HepG2 (cell line): ENCODE results near the gene PPP2R5D. TPM values are rescaled to one million over a fixed set of nuclear protein-coding genes. Genes with fewer than 3 reads are reported as not detected.
A peak's percentile ranks its signal among the peaks of the same experiment; 100 is the strongest.

Experiments used
- ATAC-seq: fragments of 200-7000 bp; cut with Tn5 transposase; 3 replicates; pipeline ENCODE4 v1.9.1; 2020; ENCODE audit warnings: mild to moderate bottlenecking, moderate library complexity
- BruUV-seq: library from RNA; stranded (reverse); fragments of 400-500 nt; replicated peaks from 2 replicates; lab custom pipeline; 2021; lab: Mats Ljungman, UMichigan
- CTCF ChIA-PET: fragments of 300-600 bp; formaldehyde crosslinking; extraction: SDS; loops from one replicate; lab custom pipeline; 2021; ENCODE audit warnings: low total read pairs, inconsistent platforms, low intra/inter-chr PET ratio; lab: Yijun Ruan, JAX
- POLR2A ChIA-PET: fragments of 350-600 bp; sonication (Branson Sonifier 250); formaldehyde crosslinking; loops from one replicate; lab custom pipeline; 2020; ENCODE audit warnings: antibody characterized with exemption, inconsistent platforms; lab: Yijun Ruan, JAX
- DNase-seq: peaks from one replicate; pipeline ENCODE4 v3.0.0-alpha.2; 2015; ENCODE audit warnings: low spot score
- FAIRE-seq: peaks from 3 replicates; lab custom pipeline; 2011; peaks lifted over from hg19 to GRCh38; lab: Jason Lieb, UNC
- H2AFZ ChIP-seq: one replicate; pipeline ENCODE4 v1.6.1; 2011; ENCODE audit warnings: low read length, inconsistent platforms
- H3K27ac ChIP-seq: fragments of 300-600 bp; 3 replicates; pipeline ENCODE4 v1.8.0; 2011; ENCODE audit warnings: mixed run types, mild to moderate bottlenecking, mixed read lengths, low read length, inconsistent platforms; ENCODE audit not compliant: insufficient read depth; ENCODE audit errors: extremely low read length
- H3K27me3 ChIP-seq, 2 experiments: fragments of 200-600 bp in 1 of 2; 2 replicates in 1 of 2; 3 replicates in 1 of 2; pipeline versions ENCODE4 v1.6.0 to v1.8.0; 2011; ENCODE audit warnings: low read length in 2 of 2, mild to moderate bottlenecking in 2 of 2, moderate library complexity in 2 of 2, inconsistent platforms in 1 of 2; ENCODE audit not compliant: insufficient read depth in 2 of 2, control insufficient read depth in 1 of 2
- H3K36me3 ChIP-seq, 2 experiments: fragments of 200-600 bp in 1 of 2; replicated peaks in 1 of 2; 2 replicates in 1 of 2; 3 replicates in 1 of 2; pipeline versions ENCODE4 v1.5.1 to v1.8.0; 2011; ENCODE audit warnings: low read length in 2 of 2, inconsistent platforms in 1 of 2; ENCODE audit not compliant: insufficient read depth in 2 of 2, control insufficient read depth in 1 of 2
- H3K4me1 ChIP-seq: 2 replicates; pipeline ENCODE4 v1.5.1; 2012; ENCODE audit warnings: low read length, inconsistent platforms; ENCODE audit not compliant: insufficient read depth
- H3K4me2 ChIP-seq: 2 replicates; pipeline ENCODE4 v1.6.0; 2011; ENCODE audit warnings: low read depth, low read length, inconsistent platforms
- H3K4me3 ChIP-seq, 3 experiments: fragments of 200-600 bp in 1 of 3; sonication (generic), shearing (Covaris generic) in 1 of 3; replicated peaks in 1 of 3; 2 replicates each; pipeline ENCODE4 v1.5.1; 2011 to 2016; ENCODE audit warnings: low read length in 3 of 3, inconsistent platforms in 2 of 3, low read depth in 2 of 3, mild to moderate bottlenecking in 2 of 3, control low read depth in 1 of 3, mixed read lengths in 1 of 3; ENCODE audit not compliant: insufficient read depth in 1 of 3
- H3K79me2 ChIP-seq: one replicate; pipeline ENCODE4 v1.6.1; 2011; ENCODE audit warnings: low read length, inconsistent platforms; ENCODE audit not compliant: insufficient read depth
- H3K9ac ChIP-seq: 2 replicates; pipeline ENCODE4 v1.6.0; 2011; ENCODE audit warnings: mild to moderate bottlenecking, low read depth, low read length, inconsistent platforms; ENCODE audit not compliant: insufficient read depth
- H3K9me3 ChIP-seq: 2 replicates; pipeline ENCODE4 v1.5.1; 2012; ENCODE audit warnings: mild to moderate bottlenecking, low read length
- H4K20me1 ChIP-seq: 2 replicates; pipeline ENCODE4 v1.6.0; 2011; ENCODE audit warnings: inconsistent platforms, mild to moderate bottlenecking, low read length, moderate library complexity; ENCODE audit not compliant: insufficient read depth
- CCDC6 ChIP-seq: sonication (generic); formaldehyde crosslinking; IDR thresholded peaks from 2 replicates; pipeline ENCODE4 v1.8.1; 2022; ENCODE audit warnings: mild to moderate bottlenecking, missing genetic modification reagents, moderate library complexity
- DNMT3B ChIP-seq: conservative IDR thresholded peaks from 2 replicates; pipeline ENCODE4 v1.6.1; 2016; ENCODE audit warnings: missing biosample characterization, control low read depth
- DZIP1 ChIP-seq: sonication (generic); formaldehyde crosslinking; IDR thresholded peaks from 2 replicates; pipeline ENCODE4 v1.5.0; 2020; ENCODE audit warnings: mild to moderate bottlenecking, missing genetic modification reagents
- PRDM10 ChIP-seq: sonication (generic); formaldehyde crosslinking; IDR thresholded peaks from 2 replicates; pipeline ENCODE4 v1.4.0; 2020; ENCODE audit warnings: low read depth, missing genetic modification reagents
- SAP130 ChIP-seq: IDR thresholded peaks from 2 replicates; pipeline ENCODE4 v1.6.1; 2016; ENCODE audit warnings: low read depth
- SSRP1 ChIP-seq: IDR thresholded peaks from 2 replicates; pipeline ENCODE4 v1.6.1; 2016; ENCODE audit warnings: control low read depth
- ZBTB7B ChIP-seq: sonication (generic); formaldehyde crosslinking; IDR thresholded peaks from 2 replicates; pipeline ENCODE4 v1.4.0; 2020; ENCODE audit warnings: missing genetic modification reagents
- ZSCAN12 ChIP-seq: sonication (generic); formaldehyde crosslinking; IDR thresholded peaks from 2 replicates; pipeline ENCODE4 v1.9.0; 2021; ENCODE audit warnings: mild to moderate bottlenecking, missing genetic modification reagents
- WGBS: methylation state at CpG from one replicate; pipeline ENCODE4 v1.1.6; 2017; ENCODE audit warnings: low lambda C conversion rate; 5-methylcytosine and 5-hydroxymethylcytosine counted together
- in situ Hi-C: cut with HindIII; loops from 2 replicates; pipeline ENCODE4 v1.10.0; 2017; ENCODE audit warnings: low pct_unique_long_range_greater_than_20kb; ENCODE audit not compliant: extremely low pct_ligation_motif_present
- intact Hi-C: fragments of 100-400 bp; cut with micrococcal nuclease; formaldehyde crosslinking; loops from one replicate; pipeline ENCODE4 v1.10.0; 2022; ENCODE audit not compliant: unreplicated experiment
- polyA plus RNA-seq, 8 experiments: library from polyadenylated mRNA; depleted of rRNA in 3 of 8; stranded (reverse) in 7 of 8; unstranded in 1 of 8; fragments of >200 nt; fragmentation: Illumina TruSeq in 4 of 8; extraction: Trizol in 4 of 8; gene quantifications; 2 replicates each; pipeline versions ENCODE4 v1.2.1 to v1.2.3, GENCODE V29; 2011 to 2016; ENCODE audit warnings: low read depth in 4 of 8, missing spikeins in 1 of 8, mixed read lengths in 1 of 8; ENCODE audit not compliant: insufficient read depth in 1 of 8
- total RNA-seq, 5 experiments: library from RNA; depleted of rRNA; stranded (reverse); fragments of >200 nt; fragmentation: Illumina TruSeq; extraction: Trizol; gene quantifications; 2 replicates each; pipeline ENCODE4 v1.2.3, GENCODE V29; 2016; ENCODE audit warnings: low read depth in 1 of 5
- TF ChIP-seq, protein P1 (sequence below), 2 experiments: sonication (generic) in 1 of 2; formaldehyde crosslinking in 1 of 2; IDR thresholded peaks; 2 replicates each; pipeline versions ENCODE4 v1.4.0 to v1.6.1; 2018 to 2020; ENCODE audit warnings: missing genetic modification reagents in 2 of 2, borderline replicate concordance in 1 of 2, low read depth in 1 of 2, mild to moderate bottlenecking in 1 of 2, missing biosample characterization in 1 of 2
- TF ChIP-seq, protein P2 (sequence below): sonication (generic); formaldehyde crosslinking; IDR thresholded peaks from 2 replicates; pipeline ENCODE4 v1.8.0; 2023; ENCODE audit warnings: mild to moderate bottlenecking, missing genetic modification reagents
- TF ChIP-seq, protein P3 (sequence below): IDR thresholded peaks from 2 replicates; pipeline ENCODE4 v1.6.1; 2018; ENCODE audit warnings: missing genetic modification reagents, mild to moderate bottlenecking, missing compliant biosample characterization

Gene PPP2R5D
- total and polyA plus RNA-seq, 2 of the 13 experiments (the other 11 are each of a cell fraction or from before 2014, with no cell fraction given), result 53.7 to 60.4 TPM

DNA sequence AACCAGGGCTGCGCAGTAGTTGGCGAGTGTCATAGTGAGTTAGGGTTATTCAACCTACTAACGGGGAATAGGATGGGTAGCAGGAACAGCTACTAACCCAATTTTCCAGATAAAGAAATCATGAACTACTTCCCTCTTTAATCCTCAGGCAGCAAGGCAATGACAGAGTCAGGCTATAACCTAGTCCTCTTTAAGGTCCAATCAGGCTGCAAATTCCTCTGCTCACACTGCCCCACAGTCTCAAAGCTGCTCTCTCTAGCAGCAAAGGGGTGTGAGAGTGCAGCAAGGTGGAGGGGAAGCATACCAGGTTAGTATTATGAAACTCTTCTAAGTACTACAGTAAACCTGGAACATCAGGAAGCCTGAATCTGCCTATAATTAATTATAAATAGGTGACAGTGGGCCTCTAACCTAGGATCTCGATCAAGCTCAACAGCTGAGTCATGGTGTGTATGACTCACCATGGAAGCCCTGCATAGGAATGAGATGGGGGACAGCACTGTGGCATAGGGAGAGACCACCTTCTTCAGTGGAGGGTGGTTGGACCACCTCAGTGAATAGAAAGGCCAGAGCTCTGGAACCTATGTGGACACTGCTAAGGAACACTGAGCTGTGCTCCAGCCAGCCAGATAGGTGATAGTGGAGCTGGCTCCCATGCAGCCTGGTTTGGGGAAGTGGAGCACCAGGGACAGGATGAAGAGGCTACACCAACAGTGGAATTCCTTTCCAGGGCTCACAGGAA is 13.3 kb upstream of the PPP2R5D start:
- DNase-seq, result peak; percentile 32
- Histone ChIP-seq H3K4me1 (peaks cover 39% of the 10 kb centered on the region), H2AFZ (no peak overlapping the region), H3K4me2 (no peak overlapping the region), H3K79me2 (no peaks in the 10 kb centered on the region), H3K27ac (peak overlapping the region; percentile 30), H3K9me3 (no peaks in the 10 kb centered on the region), H3K27me3 (no peaks in the 10 kb centered on the region), H3K9ac (no peak overlapping the region), H3K36me3 (no peaks in the 10 kb centered on the region), H4K20me1 (no peaks in the 10 kb centered on the region), H3K4me3 (no peak overlapping the region)
- WGBS, result 70% methylated on average over 4 of the region's 4 CpGs
- POLR2A ChIA-PET, result interaction anchor here (0.6 to 3.4 kb wide), 10 partner anchors 8 to 89 kb away, joined by 3 to 38 read pairs (median 8); partner anchors contain the start of genes CNPY3, CUL7, KLHDC3 and MEA1
- intact Hi-C loops (loop anchor here (2.0 kb wide), 1 partner anchor 42 kb away; the partner anchor contains the start of gene CNPY3), in situ Hi-C loops (no loop called here)
- ATAC-seq, result peak; percentile 39
- CTCF ChIA-PET, result no interaction called here
- FAIRE-seq, result no peak
- BruUV-seq, result no TSS peak
- TF ChIP-seq, protein P1, sequence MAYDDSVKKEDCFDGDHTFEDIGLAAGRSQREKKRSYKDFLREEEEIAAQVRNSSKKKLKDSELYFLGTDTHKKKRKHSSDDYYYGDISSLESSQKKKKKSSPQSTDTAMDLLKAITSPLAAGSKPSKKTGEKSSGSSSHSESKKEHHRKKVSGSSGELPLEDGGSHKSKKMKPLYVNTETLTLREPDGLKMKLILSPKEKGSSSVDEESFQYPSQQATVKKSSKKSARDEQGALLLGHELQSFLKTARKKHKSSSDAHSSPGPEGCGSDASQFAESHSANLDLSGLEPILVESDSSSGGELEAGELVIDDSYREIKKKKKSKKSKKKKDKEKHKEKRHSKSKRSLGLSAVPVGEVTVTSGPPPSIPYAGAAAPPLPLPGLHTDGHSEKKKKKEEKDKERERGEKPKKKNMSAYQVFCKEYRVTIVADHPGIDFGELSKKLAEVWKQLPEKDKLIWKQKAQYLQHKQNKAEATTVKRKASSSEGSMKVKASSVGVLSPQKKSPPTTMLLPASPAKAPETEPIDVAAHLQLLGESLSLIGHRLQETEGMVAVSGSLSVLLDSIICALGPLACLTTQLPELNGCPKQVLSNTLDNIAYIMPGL (CRISPR knock-in tag; IDR thresholded peaks at IDR 0.05; ENCODE audit: borderline replicate concordance in 1 of 2, low read depth in 1 of 2), result no peak
- 0 out of 2 replicates have a peak, but pooled peaks have one; percentile 67 for TF ChIP-seq DNMT3B (CRISPR knock-in tag)
- TF ChIP-seq DZIP1 (CRISPR knock-in tag), result no peak
- TF ChIP-seq, protein P2, sequence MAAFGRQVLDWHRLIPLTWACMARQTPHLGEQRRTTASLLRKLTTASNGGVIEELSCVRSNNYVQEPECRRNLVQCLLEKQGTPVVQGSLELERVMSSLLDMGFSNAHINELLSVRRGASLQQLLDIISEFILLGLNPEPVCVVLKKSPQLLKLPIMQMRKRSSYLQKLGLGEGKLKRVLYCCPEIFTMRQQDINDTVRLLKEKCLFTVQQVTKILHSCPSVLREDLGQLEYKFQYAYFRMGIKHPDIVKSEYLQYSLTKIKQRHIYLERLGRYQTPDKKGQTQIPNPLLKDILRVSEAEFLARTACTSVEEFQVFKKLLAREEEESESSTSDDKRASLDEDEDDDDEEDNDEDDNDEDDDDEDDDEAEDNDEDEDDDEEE (CRISPR knock-in tag), result 0 out of 2 replicates have a peak, but pooled peaks have one; percentile 36
- TF ChIP-seq, protein P3, sequence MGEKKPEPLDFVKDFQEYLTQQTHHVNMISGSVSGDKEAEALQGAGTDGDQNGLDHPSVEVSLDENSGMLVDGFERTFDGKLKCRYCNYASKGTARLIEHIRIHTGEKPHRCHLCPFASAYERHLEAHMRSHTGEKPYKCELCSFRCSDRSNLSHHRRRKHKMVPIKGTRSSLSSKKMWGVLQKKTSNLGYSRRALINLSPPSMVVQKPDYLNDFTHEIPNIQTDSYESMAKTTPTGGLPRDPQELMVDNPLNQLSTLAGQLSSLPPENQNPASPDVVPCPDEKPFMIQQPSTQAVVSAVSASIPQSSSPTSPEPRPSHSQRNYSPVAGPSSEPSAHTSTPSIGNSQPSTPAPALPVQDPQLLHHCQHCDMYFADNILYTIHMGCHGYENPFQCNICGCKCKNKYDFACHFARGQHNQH (CRISPR knock-in tag), result 0 out of 2 replicates have a peak, but pooled peaks have one; percentile 17
- 0 out of 2 replicates have a peak, but pooled peaks have one; percentile 51 for TF ChIP-seq SSRP1 (CRISPR knock-in tag)
- TF ChIP-seq ZSCAN12 (CRISPR knock-in tag), result no peak
- TF ChIP-seq SAP130 (CRISPR knock-in tag), result peak; percentile 34; the same call in 1 of the 2 replicates
- TF ChIP-seq PRDM10 (CRISPR knock-in tag), result peak; percentile 71; the same call in 1 of the 2 replicates
- TF ChIP-seq CCDC6 (CRISPR knock-in tag), result 0 out of 2 replicates have a peak, but pooled peaks have one; percentile 25
- TF ChIP-seq ZBTB7B (CRISPR knock-in tag), result 0 out of 2 replicates have a peak, but pooled peaks have one; percentile 23
